Right lobe of liver (tissue), 4 donors: ENCODE data around the gene TERC.

Experiments used
- POLR2A ChIP-seq: fragments of 450-650 bp; IDR thresholded peaks from one replicate; pipeline ENCODE4 v1.6.1; 2017; ENCODE audit warnings: antibody characterized with exemption, mild to moderate bottlenecking
- TF ChIP-seq, protein P1 (sequence below), 4 donors: fragments of 200-600 bp in 3 of 4; fragments of 450-650 bp in 1 of 4; IDR thresholded peaks; one replicate each; pipeline versions ENCODE4 v1.5.1 to v1.8.0; 2016 to 2022; ENCODE audit warnings: antibody characterized with exemption in 4 of 4, mild to moderate bottlenecking in 2 of 4
- donor health status: DM: no; HTN: no; CAD: no.
- donor health status: DM: no; HTN: no; CAD: no.
- donor health status: DM: no; HTN: yes; CAD: no.

DNA sequence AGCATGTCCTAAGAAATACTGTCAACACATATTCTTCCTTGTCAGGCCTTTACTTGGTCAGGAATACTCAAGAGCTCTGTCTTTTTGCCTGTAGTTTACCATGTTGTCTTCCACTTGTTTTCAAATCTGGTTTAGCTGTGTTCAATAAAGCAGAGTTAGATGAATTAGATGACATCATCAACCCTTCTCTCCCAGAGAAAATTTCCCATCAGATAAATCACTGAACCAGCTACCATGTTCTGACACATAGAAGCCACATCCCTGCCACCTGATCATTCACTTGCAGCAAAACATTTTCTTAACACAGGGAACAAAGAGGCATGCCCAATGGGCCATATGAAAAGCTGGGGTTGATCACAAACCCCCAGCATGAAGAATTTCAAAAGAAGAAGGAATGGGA is 42.1 kb downstream of the TERC start:
- TF ChIP-seq, protein P1, sequence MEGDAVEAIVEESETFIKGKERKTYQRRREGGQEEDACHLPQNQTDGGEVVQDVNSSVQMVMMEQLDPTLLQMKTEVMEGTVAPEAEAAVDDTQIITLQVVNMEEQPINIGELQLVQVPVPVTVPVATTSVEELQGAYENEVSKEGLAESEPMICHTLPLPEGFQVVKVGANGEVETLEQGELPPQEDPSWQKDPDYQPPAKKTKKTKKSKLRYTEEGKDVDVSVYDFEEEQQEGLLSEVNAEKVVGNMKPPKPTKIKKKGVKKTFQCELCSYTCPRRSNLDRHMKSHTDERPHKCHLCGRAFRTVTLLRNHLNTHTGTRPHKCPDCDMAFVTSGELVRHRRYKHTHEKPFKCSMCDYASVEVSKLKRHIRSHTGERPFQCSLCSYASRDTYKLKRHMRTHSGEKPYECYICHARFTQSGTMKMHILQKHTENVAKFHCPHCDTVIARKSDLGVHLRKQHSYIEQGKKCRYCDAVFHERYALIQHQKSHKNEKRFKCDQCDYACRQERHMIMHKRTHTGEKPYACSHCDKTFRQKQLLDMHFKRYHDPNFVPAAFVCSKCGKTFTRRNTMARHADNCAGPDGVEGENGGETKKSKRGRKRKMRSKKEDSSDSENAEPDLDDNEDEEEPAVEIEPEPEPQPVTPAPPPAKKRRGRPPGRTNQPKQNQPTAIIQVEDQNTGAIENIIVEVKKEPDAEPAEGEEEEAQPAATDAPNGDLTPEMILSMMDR (IDR thresholded peaks at IDR 0.05) = no peak
- TF ChIP-seq POLR2A = no peak
